Measurements from ENCODE around the gene LUC7L2. TPM values are rescaled to one million over a fixed set of nuclear protein-coding genes. Genes with fewer than 3 reads are reported as not detected.

LUC7L2 gene
- total RNA-seq, 2 donors from 2014 or later, result 115 to 176 TPM

DNA sequence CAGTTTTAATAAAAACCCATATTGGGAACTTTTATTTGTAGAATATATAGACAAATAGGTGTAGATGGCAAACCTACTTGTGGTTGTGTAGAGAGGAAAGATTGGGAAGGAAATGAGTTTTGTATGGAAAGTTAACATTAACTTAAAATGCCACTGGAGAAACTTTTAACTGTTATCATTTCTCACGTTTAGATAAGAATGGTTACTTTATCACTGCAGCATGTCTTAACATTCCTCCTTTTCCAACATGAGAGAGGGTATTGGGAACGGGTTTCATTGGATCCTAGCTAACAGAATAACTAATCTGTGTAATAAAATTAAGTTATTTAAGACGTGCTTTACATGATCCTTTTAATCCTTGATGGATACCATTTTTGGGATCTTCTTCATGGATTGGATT lies 1.8 kb downstream of the LUC7L2 start:
- H3K9me3 Mint-ChIP-seq, result no peaks in the 10 kb centered on the region
- peak overlapping the region; percentile 98 for H3K4me3 Mint-ChIP-seq
- no peak for ATAC-seq
- no peaks in the 10 kb centered on the region for H3K27me3 Mint-ChIP-seq
- H3K4me1 Mint-ChIP-seq (ENCODE audit: low read depth in 2 of 2), result peaks cover 31% of the 10 kb centered on the region in 2 donors
- peaks cover 12% of the 10 kb centered on the region for H3K36me3 Mint-ChIP-seq
- H3K27ac Mint-ChIP-seq, result peak overlapping the region; percentile 99
- DNase-seq (ENCODE audit: low spot score), result no peak

DNA sequence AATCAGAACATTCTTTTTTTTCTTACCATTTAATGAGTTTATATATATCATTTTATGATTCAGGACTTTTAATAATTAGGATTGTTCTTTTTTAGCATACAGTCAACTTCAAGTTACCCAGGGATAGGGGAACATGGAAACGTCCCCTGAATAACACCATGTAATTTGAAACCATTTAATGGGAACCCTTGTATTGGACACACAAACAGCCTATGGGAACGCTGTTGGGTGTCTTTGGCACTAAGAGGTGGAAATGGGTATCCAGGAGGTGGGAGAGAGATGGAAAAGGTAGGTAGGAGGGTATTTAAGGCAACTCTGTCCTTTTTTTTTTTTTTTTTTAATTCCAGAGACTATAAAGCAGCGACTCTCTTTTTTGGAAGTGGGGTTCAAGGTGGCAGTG lies 2.6 kb downstream of the LUC7L2 start:
- Mint-ChIP-seq H3K4me3 (peak overlapping the region; percentile 45), H3K36me3 (peaks cover 12% of the 10 kb centered on the region), H3K27me3 (no peaks in the 10 kb centered on the region), H3K4me1 (ENCODE audit: low read depth in 2 of 2) (peaks cover 31% of the 10 kb centered on the region in 2 donors), H3K9me3 (no peaks in the 10 kb centered on the region), H3K27ac (peak overlapping the region in 1 of 2 donors; percentile 23)
- DNase-seq (ENCODE audit: low spot score) (no peak), ATAC-seq (no peak)

DNA sequence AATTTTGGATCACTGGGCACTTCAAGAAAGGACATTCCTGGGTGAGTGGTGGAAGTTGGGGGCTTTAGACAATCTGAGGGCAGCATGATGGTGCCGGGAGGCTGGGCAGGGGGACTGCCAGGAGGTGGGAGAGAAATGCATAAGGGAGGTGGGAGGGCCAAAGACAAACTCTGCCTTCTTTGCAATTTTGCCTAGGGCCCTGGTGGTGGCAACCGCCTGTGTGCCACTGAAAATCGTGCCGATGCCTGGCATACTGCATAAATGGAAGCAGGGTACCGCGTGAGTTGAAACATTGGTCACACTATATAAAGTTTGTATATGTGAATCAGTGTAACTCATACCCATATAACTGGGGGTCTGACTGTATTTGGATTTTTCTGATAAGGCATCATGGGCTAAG lies 3.3 kb downstream of the LUC7L2 start:
- ATAC-seq (no peak), DNase-seq (ENCODE audit: low spot score) (no peak)
- Mint-ChIP-seq H3K4me3 (peak overlapping the region; percentile 38), H3K36me3 (peaks cover 17% of the 10 kb centered on the region), H3K9me3 (no peaks in the 10 kb centered on the region), H3K27ac (peak overlapping the region in 1 of 2 donors; percentile 23), H3K27me3 (no peaks in the 10 kb centered on the region), H3K4me1 (ENCODE audit: low read depth in 2 of 2) (peaks cover 36% of the 10 kb centered on the region in 2 donors)

DNA sequence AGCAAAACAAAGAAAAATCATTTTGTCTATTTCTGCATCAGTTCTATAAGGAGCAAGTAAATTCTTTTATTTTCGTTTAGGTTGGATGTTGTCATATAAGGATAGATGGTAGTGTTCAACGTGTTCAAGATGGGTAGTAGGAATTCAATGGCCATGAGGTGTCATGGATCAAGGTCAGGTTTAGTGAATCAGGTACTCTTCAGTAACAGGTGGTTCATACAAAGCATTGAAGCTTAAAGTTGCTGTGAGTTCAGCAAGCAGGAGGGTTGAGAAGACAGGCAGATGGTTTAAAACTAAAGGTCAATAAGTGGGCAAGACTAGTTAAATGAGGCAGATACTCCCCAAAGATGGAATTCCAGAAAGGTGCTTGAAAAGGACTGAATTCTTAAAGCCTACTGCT lies 5.6 kb downstream of the LUC7L2 start:
- ATAC-seq (no peak), DNase-seq (ENCODE audit: low spot score) (no peak)
- Mint-ChIP-seq H3K4me1 (ENCODE audit: low read depth in 2 of 2) (peaks cover 44 to 54% of the 10 kb centered on the region in 2 donors), H3K9me3 (no peaks in the 10 kb centered on the region), H3K27ac (no peak overlapping the region), H3K27me3 (no peaks in the 10 kb centered on the region), H3K36me3 (peaks cover 17% of the 10 kb centered on the region), H3K4me3 (no peak overlapping the region)

DNA sequence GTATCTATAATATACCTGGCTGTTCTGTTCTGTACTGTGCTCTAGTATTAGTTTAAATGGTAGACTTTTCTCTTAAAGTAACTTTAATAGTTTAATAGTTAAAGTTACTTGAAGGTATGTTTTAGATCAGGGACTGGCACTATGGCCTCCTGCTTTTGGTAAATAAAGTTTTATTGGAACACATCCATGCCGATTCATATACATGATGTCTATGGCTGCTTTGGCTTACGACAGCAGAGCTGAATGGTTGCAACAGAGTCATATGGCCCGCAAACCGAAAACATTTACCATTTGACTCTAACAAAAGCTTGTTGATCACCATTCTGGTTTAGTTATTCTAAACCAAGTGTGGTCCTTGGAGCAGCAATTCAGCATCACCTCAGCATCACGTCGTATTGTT lies 6.7 kb downstream of the LUC7L2 start:
- Mint-ChIP-seq H3K4me3 (no peak overlapping the region), H3K36me3 (peaks cover 10% of the 10 kb centered on the region), H3K4me1 (ENCODE audit: low read depth in 2 of 2) (peaks cover 43 to 56% of the 10 kb centered on the region in 2 donors), H3K9me3 (no peaks in the 10 kb centered on the region), H3K27ac (no peak overlapping the region), H3K27me3 (no peaks in the 10 kb centered on the region)
- ATAC-seq, result no peak
- DNase-seq (ENCODE audit: low spot score), result no peak

DNA sequence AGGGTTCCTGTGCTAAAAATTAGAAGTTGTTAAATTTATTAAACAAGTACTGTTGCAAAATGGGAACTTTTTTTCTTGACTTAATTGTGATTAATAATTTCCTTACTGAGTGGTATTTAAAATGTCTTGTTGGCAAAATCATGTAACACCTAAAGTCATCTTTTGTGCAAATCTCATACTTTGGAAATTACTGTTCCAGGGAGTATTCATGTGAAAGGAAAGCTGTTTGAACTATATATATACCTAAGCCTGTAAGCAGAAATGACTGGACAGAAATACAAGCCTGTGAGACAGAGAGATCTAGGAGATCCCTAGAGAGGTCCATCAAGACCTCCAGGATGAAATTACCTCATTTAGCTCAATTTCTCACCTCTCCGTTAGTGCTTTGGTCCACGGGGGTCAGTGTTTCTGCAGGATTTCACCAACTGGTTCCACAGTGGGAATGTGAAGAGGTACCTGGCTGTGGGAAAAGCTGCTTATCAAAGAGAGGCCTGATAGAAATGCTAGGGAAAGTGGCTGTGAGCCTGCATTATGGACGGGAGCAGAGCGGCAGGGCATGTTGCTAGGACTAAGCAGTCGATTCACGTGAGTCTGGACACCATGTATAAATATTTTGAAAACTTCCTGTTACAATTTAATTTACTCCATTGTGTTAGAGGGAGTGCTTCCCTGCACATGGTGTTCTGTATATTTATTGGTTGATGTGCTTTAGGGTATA lies 7.9 kb downstream of the LUC7L2 start:
- DNase-seq (ENCODE audit: low spot score), result no peak
- peak overlapping the region; percentile 15 for H3K4me3 Mint-ChIP-seq
- no peak for ATAC-seq
- no peaks in the 10 kb centered on the region for H3K27me3 Mint-ChIP-seq
- no peaks in the 10 kb centered on the region for H3K9me3 Mint-ChIP-seq
- peaks cover 10% of the 10 kb centered on the region for H3K36me3 Mint-ChIP-seq
- H3K27ac Mint-ChIP-seq, result no peak overlapping the region
- H3K4me1 Mint-ChIP-seq (ENCODE audit: low read depth in 2 of 2), result peaks cover 45 to 55% of the 10 kb centered on the region in 2 donors

DNA sequence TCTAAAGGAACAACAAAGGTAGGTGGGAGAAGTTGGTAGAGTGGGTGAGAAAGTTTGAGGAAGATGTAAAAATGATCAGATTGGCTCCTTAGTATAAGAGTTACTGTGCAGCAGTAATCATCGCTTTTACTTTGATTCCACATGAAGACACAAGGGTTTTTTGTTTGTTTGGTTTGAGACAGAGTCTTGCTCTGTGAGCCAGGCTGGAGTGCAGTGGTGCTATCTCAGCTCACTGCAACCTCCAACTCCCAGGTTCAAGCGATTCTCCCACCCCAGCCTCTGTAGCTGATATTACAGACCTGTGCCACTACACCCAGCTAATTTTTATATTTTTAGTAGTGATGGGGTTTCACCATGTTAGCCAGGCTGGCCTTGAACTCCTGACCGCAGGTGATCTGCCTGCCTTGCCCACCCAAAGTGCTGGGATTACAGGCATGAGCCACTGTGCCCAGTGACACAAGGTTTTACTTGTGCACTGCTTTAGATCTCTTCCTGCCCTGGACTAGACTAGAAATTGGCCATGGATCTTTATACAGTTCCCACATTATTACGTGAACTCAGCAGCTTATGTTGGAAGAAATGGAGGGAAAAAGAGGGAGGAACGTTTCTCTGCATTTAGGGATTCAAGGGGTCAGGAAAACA lies 10.7 kb downstream of the LUC7L2 start:
- ATAC-seq, result no peak
- Mint-ChIP-seq H3K27ac (peak overlapping the region in 1 of 2 donors; percentile 69), H3K36me3 (peaks cover 7% of the 10 kb centered on the region), H3K9me3 (no peaks in the 10 kb centered on the region), H3K27me3 (no peaks in the 10 kb centered on the region), H3K4me1 (ENCODE audit: low read depth in 2 of 2) (peaks cover 40 to 44% of the 10 kb centered on the region in 2 donors), H3K4me3 (no peak overlapping the region)
- DNase-seq (ENCODE audit: low spot score), result no peak

DNA sequence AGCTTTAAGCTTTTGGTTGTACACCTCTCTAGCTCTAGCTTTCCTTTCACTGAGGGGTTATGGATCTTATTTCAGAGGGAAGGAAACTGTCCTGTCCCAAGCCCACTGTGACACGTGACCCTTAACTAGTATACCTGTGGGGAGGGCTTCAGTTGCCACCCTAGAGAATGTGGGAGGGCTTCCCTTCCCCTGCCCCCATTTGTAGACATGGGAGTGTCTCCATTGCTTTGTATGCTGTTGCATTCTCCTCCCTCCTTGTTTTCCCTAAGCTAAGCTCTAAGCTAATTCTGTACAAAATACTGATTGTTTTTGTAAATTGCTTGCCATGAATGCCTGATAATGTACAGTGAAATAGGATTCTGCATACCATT lies 11.2 kb downstream of the LUC7L2 start:
- Mint-ChIP-seq H3K9me3 (no peaks in the 10 kb centered on the region), H3K27ac (no peak overlapping the region), H3K4me1 (ENCODE audit: low read depth in 2 of 2) (peaks cover 36 to 40% of the 10 kb centered on the region in 2 donors), H3K27me3 (no peaks in the 10 kb centered on the region), H3K4me3 (no peak overlapping the region), H3K36me3 (peaks cover 4% of the 10 kb centered on the region)
- ATAC-seq (no peak), DNase-seq (ENCODE audit: low spot score) (no peak)

DNA sequence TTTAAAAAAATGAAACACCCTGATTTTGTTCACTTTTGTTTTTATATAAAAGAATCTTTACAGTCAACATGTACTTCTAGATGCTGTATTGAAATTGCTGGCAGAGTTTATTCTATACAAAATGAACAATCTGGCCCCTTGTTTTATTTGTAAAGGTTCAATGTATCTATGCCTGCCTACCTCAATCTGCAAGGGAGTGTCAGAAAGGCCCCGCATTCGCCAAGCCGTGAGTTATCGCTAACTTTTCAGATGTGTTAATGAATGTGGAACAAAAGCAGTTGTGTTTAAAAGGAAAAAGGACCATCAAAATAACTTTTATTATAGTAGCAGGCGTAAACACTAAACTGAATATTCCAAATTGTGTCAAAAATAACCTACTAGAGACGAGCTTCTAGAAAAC lies 14.6 kb downstream of the LUC7L2 start:
- DNase-seq (ENCODE audit: low spot score) (no peak), ATAC-seq (no peak)
- H3K4me3 Mint-ChIP-seq, result no peak overlapping the region
- no peaks in the 10 kb centered on the region for H3K9me3 Mint-ChIP-seq
- peaks cover 6% of the 10 kb centered on the region for H3K36me3 Mint-ChIP-seq
- H3K4me1 Mint-ChIP-seq (ENCODE audit: low read depth in 2 of 2), result peaks cover 27 to 32% of the 10 kb centered on the region in 2 donors
- H3K27ac Mint-ChIP-seq, result peak overlapping the region in 1 of 2 donors; percentile 31
- H3K27me3 Mint-ChIP-seq, result no peaks in the 10 kb centered on the region

DNA sequence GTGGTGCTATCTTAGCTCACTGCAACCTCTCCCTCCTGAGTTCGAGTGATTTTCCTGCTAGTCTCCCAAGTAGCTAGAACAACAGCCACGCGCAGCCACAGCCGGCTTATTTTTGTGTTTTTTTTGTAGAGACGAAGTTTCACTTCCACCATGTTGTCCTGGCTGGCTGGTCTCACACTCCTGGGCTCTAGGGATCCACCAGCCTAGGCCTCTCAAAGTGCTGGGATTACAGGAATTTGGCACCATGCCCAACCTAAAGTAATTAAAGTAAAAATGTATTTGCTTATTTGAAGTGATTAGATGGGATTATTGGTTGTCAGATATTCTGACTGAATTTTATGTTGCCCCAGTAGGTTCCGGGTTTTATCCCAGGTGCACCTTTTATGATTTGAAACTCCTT lies 22.7 kb downstream of the LUC7L2 start:
- no peak overlapping the region for H3K27ac Mint-ChIP-seq
- no peak for ATAC-seq

DNA sequence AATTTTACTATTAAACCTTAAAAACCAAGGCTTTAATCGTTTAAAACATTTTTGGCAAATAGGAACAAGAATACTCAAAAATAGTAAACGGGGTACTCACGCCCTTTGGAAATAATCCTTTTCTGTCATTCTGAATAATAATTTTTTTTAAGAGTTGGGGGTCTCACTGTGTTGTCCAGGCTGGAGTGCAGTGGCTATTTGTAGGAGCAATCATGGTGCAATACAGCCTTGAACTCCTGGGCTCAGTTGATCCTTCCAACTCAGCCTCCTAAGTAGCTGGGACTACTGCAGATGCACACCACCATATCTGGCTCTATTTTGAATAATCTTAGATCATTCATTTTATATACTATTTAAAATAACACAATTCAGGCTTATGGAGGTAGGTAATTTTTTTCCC lies 24.9 kb downstream of the LUC7L2 start:
- Mint-ChIP-seq H3K27ac (no peak overlapping the region), H3K4me1 (ENCODE audit: low read depth in 2 of 2) (peaks cover 10 to 13% of the 10 kb centered on the region in 2 donors), H3K9me3 (no peaks in the 10 kb centered on the region), H3K36me3 (peaks cover 18% of the 10 kb centered on the region), H3K27me3 (no peaks in the 10 kb centered on the region), H3K4me3 (no peak overlapping the region)
- DNase-seq (ENCODE audit: low spot score), result no peak
- ATAC-seq, result no peak

More for the DNA sequence above, 22.7 kb downstream of the LUC7L2 start:
- H3K9me3 Mint-ChIP-seq, result no peaks in the 10 kb centered on the region
- H3K4me3 Mint-ChIP-seq, result no peak overlapping the region
- no peaks in the 10 kb centered on the region for H3K27me3 Mint-ChIP-seq
- H3K36me3 Mint-ChIP-seq, result peaks cover 4% of the 10 kb centered on the region
- no peaks in the 10 kb centered on the region for H3K4me1 Mint-ChIP-seq (ENCODE audit: low read depth in 2 of 2)
- DNase-seq (ENCODE audit: low spot score), result no peak

DNA sequence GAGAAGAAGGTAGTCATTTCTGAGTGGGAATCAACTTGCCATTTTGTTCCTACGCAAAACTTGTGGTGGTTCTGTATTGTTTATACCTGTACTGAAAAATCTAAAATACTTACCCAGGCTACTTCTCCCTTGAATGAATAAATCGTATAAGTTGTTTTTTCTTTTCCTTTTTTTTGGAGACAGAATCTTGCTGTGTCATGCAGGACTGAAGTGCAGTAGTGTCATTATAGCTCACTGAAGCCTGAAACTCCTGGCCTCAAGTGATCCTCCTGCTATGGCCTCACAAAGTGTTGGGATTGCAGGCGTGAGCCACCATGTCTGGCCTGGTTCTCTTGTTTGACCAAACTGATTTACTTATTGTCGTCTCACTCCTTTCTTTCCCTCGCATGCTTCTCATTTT lies 27.9 kb downstream of the LUC7L2 start:
- peak overlapping the region; percentile 14 to 23 for H3K27ac Mint-ChIP-seq

DNA sequence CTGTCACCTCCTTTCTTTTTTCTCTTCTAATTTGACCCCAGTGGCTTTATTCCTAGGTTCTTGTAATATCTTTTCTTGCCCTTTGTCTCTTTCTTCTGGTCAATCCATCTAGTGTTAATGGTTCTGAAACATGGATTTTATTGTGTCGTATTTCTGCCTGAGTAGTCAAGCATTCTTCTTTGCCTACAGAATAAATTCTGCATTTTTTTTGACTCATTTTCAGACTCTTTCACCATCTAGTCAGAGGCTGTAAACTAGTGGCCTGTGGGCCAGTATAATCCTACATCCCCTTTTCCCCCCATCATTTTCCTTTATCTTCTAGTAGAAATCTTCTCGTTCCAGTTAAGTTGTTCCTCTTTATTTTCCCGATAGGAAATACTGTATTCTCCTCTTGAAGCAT lies 29.4 kb downstream of the LUC7L2 start:
- peaks cover 14% of the 10 kb centered on the region for H3K36me3 Mint-ChIP-seq
- H3K27me3 Mint-ChIP-seq, result no peaks in the 10 kb centered on the region
- peaks cover 16 to 20% of the 10 kb centered on the region in 2 donors for H3K4me1 Mint-ChIP-seq (ENCODE audit: low read depth in 2 of 2)
- H3K4me3 Mint-ChIP-seq, result no peak overlapping the region
- no peak overlapping the region for H3K27ac Mint-ChIP-seq
- no peaks in the 10 kb centered on the region for H3K9me3 Mint-ChIP-seq
- ATAC-seq, result no peak
- DNase-seq (ENCODE audit: low spot score), result no peak

More for the DNA sequence above, 27.9 kb downstream of the LUC7L2 start:
- no peak for ATAC-seq
- H3K4me1 Mint-ChIP-seq (ENCODE audit: low read depth in 2 of 2), result peaks cover 10 to 13% of the 10 kb centered on the region in 2 donors
- H3K4me3 Mint-ChIP-seq, result no peak overlapping the region
- no peaks in the 10 kb centered on the region for H3K9me3 Mint-ChIP-seq
- no peak for DNase-seq (ENCODE audit: low spot score)
- peaks cover 14% of the 10 kb centered on the region for H3K36me3 Mint-ChIP-seq
- no peaks in the 10 kb centered on the region for H3K27me3 Mint-ChIP-seq

DNA sequence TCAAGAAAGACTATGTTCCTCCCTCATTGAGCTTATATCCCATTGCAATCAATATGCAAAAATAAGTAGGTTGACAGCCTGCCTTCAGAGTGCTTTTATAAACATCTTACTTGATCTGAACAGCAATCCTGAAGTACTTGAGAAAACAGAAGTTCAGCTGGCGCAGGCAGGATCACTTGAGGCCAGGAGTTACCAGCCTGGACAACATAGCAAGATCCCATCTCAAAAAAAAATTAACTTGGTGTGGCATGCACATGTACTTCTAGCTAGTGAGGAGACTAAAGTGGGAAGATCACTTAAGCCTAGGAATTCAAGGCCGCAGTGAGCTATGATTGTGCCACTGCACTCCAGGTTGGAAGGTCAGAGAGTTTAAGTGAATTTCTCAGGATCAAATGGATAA lies 30.1 kb downstream of the LUC7L2 start:
- Mint-ChIP-seq H3K27ac (no peak overlapping the region), H3K27me3 (no peaks in the 10 kb centered on the region), H3K36me3 (peaks cover 14% of the 10 kb centered on the region), H3K9me3 (no peaks in the 10 kb centered on the region), H3K4me3 (no peak overlapping the region), H3K4me1 (ENCODE audit: low read depth in 2 of 2) (peaks cover 22 to 27% of the 10 kb centered on the region in 2 donors)
- ATAC-seq (no peak), DNase-seq (ENCODE audit: low spot score) (no peak)

All from natural killer cell treated with Interleukin-12 subunit alpha and Interleukin-12 subunit beta and Interleukin-15 and Interleukin-18, amount 100 ng/mL, for 72 hours (primary cell).